CD4-positive, alpha-beta T cell (primary cell): Measurements from ENCODE around the gene MITD1. TPM values are rescaled to one million over a fixed set of nuclear protein-coding genes. Genes with fewer than 3 reads are reported as not detected.

Experiments
- ATAC-seq: fragments of 200-7000 bp; cut with Tn5 transposase; one replicate; pipeline ENCODE4 v1.10.0; 2022; ENCODE audit warnings: mild to moderate bottlenecking; ENCODE audit not compliant: poor library complexity
- CTCF ChIA-PET: fragments of 350-600 bp; sonication (Branson Sonifier 250); formaldehyde crosslinking; loops from one replicate; lab custom pipeline; 2021; ENCODE audit warnings: antibody characterized with exemption, inconsistent platforms; lab: Charles Lee
- POLR2A ChIA-PET: fragments of 350-600 bp; sonication (Branson Sonifier 250); formaldehyde crosslinking; loops from one replicate; lab custom pipeline; 2021; ENCODE audit warnings: antibody characterized with exemption, inconsistent platforms; lab: Charles Lee
- DNase-seq, 14 experiments: peaks; one replicate each; pipeline ENCODE4 v3.0.0-alpha.2; 2013 to 2020; ENCODE audit warnings: mixed read lengths in 2 of 14
- H3K27ac ChIP-seq, 2 donors: one replicate each; pipeline versions ENCODE4 v1.5.1 to v1.7.0; 2013; ENCODE audit warnings: low read length in 2 of 2, low read depth in 1 of 2, mild to moderate bottlenecking in 1 of 2
- H3K27me3 ChIP-seq, 2 experiments: 1 replicate in 1 of 2; 2 replicates in 1 of 2; pipeline versions ENCODE4 v1.6.1 to v1.7.0; 2013; ENCODE audit warnings: low read length in 2 of 2, control low read depth in 1 of 2, mild to moderate bottlenecking in 1 of 2, moderate library complexity in 1 of 2; ENCODE audit not compliant: insufficient read depth in 2 of 2, control insufficient read depth in 1 of 2
- H3K36me3 ChIP-seq: one replicate; pipeline ENCODE4 v1.6.1; 2013; ENCODE audit warnings: low read length, control low read depth; ENCODE audit not compliant: insufficient read depth
- H3K4me1 ChIP-seq: one replicate; pipeline ENCODE4 v1.6.1; 2013; ENCODE audit warnings: low read length, control low read depth; ENCODE audit not compliant: insufficient read depth
- H3K4me3 ChIP-seq: one replicate; pipeline ENCODE4 v1.5.1; 2013; ENCODE audit warnings: mild to moderate bottlenecking, low read length, moderate library complexity
- H3K9me3 ChIP-seq, 2 experiments: 1 replicate in 1 of 2; 2 replicates in 1 of 2; pipeline versions ENCODE4 v1.6.1 to v1.7.0; 2013; ENCODE audit warnings: low read length in 2 of 2, mild to moderate bottlenecking in 2 of 2, control low read depth in 1 of 2, moderate library complexity in 1 of 2; ENCODE audit not compliant: control insufficient read depth in 1 of 2, insufficient read depth in 1 of 2
- H3K27ac Mint-ChIP-seq: one replicate; pipeline ENCODE4 v1.8.0; 2020; ENCODE audit warnings: mixed read lengths
- H3K27me3 Mint-ChIP-seq: one replicate; pipeline ENCODE4 v1.8.0; 2021; ENCODE audit warnings: mixed read lengths
- H3K36me3 Mint-ChIP-seq: one replicate; pipeline ENCODE4 v1.8.0; 2021; ENCODE audit warnings: low read depth, mixed read lengths
- H3K4me1 Mint-ChIP-seq: one replicate; pipeline ENCODE4 v1.8.0; 2021; ENCODE audit warnings: low read depth, mixed read lengths
- H3K4me3 Mint-ChIP-seq: one replicate; pipeline ENCODE4 v1.8.0; 2020; ENCODE audit warnings: mild to moderate bottlenecking, mixed read lengths
- H3K9me3 Mint-ChIP-seq: one replicate; pipeline ENCODE4 v1.8.0; 2020; ENCODE audit warnings: mixed read lengths
- intact Hi-C, 2 experiments: fragments of 100-400 bp; cut with DNase I in 1 of 2; cut with micrococcal nuclease in 1 of 2; formaldehyde crosslinking; loops; one replicate each; pipeline versions ENCODE4 v1.15.1 to v1.9.0; 2023 to 2025; cut with DNase I, micrococcal nuclease
- total RNA-seq, 174 experiments: library from RNA in 2 of 174; stranded (reverse) in 2 of 174; gene quantifications; one replicate each; pipeline ENCODE4 v1.2.3 and lab custom pipeline; 2021 to 2026
- TF ChIP-seq, protein P1 (sequence below): fragments of 200-600 bp; IDR thresholded peaks from one replicate; pipeline ENCODE4 v1.8.0; 2022; ENCODE audit warnings: antibody characterized with exemption, mild to moderate bottlenecking

MITD1 gene
- total RNA-seq, 2 experiments from 2014 or later, result 14.1 to 14.6 TPM

DNA sequence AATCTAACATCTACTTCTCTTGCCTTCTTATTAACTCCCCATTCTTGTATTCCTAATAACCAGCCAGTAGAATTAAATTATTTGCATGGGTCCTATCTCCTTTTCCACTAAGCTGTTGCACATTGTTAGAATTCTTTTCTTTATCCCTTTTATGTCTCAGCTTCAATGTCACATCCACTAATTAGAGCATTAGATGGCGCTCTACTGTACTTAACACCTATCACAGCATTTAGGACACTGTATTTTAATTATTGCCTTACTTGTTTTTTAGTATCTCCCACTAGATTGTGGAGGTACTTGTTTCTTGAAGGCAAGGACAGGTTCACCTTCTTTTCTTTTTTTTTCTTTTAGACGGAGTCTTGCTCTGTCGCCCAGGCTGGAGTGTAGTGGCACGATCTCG lies 22.3 kb downstream of the MITD1 start:
- Mint-ChIP-seq H3K9me3 (no peaks in the 10 kb centered on the region), H3K36me3 (peaks cover 73% of the 10 kb centered on the region), H3K27ac (peak overlapping the region; percentile 67), H3K4me3 (peak overlapping the region; percentile 82), H3K4me1 (peaks cover 43% of the 10 kb centered on the region), H3K27me3 (no peaks in the 10 kb centered on the region)
- POLR2A ChIA-PET, result interaction anchor here (1.0 to 1.6 kb wide), 2 partner anchors 8 to 22 kb away, joined by 4 to 6 read pairs; no protein-coding TSS in a partner anchor
- H3K4me3 ChIP-seq, result no peak overlapping the region
- peaks cover 28% of the 10 kb centered on the region for H3K36me3 ChIP-seq
- intact Hi-C loops, result loop anchor here (5.0 to 10.0 kb wide), 5 partner anchors 324 to 1164 kb away; partner anchors contain the start of genes COA5 (in 1 of the 2), REV1 (in 1 of the 2), TMEM131 (in 1 of the 2) and UNC50 (in 1 of the 2)
- no peak for ATAC-seq
- no peaks in the 10 kb centered on the region for H3K27me3 ChIP-seq
- no peak for DNase-seq
- no peak overlapping the region for H3K27ac ChIP-seq
- peaks cover 21% of the 10 kb centered on the region for H3K4me1 ChIP-seq
- TF ChIP-seq, protein P1, sequence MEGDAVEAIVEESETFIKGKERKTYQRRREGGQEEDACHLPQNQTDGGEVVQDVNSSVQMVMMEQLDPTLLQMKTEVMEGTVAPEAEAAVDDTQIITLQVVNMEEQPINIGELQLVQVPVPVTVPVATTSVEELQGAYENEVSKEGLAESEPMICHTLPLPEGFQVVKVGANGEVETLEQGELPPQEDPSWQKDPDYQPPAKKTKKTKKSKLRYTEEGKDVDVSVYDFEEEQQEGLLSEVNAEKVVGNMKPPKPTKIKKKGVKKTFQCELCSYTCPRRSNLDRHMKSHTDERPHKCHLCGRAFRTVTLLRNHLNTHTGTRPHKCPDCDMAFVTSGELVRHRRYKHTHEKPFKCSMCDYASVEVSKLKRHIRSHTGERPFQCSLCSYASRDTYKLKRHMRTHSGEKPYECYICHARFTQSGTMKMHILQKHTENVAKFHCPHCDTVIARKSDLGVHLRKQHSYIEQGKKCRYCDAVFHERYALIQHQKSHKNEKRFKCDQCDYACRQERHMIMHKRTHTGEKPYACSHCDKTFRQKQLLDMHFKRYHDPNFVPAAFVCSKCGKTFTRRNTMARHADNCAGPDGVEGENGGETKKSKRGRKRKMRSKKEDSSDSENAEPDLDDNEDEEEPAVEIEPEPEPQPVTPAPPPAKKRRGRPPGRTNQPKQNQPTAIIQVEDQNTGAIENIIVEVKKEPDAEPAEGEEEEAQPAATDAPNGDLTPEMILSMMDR, result no peak
- CTCF ChIA-PET, result interaction anchor here (1.5 kb wide), 2 partner anchors 21 to 92 kb away, joined by 3 to 6 read pairs; no protein-coding TSS in a partner anchor
- H3K9me3 ChIP-seq, result no peaks in the 10 kb centered on the region

DNA sequence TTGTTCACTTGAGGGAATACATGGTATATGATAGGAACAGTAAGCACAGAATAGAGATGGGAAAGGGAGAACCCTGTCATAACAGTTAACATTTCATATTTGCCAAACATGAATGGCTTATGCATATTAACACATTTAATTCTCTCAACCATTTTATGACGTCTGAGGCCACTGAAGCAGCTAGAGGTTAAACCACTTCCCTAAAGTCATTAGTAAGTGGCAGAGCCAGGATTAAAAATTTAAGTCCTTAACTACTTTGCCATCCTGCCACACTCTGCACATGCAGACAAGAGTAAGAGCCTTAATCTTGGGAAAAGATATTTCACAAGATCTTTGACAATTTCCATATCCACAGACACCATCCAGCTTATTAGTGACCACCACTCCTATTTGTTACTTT lies 24.0 kb downstream of the MITD1 start:
- no peak overlapping the region for H3K27ac ChIP-seq
- CTCF ChIA-PET, result interaction anchor here (1.0 kb wide), 1 partner anchor 11 kb away, joined by 3 read pairs; no protein-coding TSS in a partner anchor
- Mint-ChIP-seq H3K9me3 (no peaks in the 10 kb centered on the region), H3K27me3 (no peaks in the 10 kb centered on the region), H3K36me3 (peaks cover 64% of the 10 kb centered on the region), H3K4me1 (peaks cover 43% of the 10 kb centered on the region), H3K4me3 (peak overlapping the region; percentile 70), H3K27ac (no peak overlapping the region)
- POLR2A ChIA-PET, result interaction anchor here (1.6 to 7.2 kb wide), 2 partner anchors 15 to 23 kb away, joined by 6 to 142 read pairs; partner anchors contain the start of gene C2orf15
- peaks cover 21% of the 10 kb centered on the region for H3K36me3 ChIP-seq
- H3K4me1 ChIP-seq, result peaks cover 21% of the 10 kb centered on the region
- no peaks in the 10 kb centered on the region for H3K27me3 ChIP-seq
- DNase-seq, result no peak
- no peak for ATAC-seq
- no peak overlapping the region for H3K4me3 ChIP-seq
- H3K9me3 ChIP-seq, result no peaks in the 10 kb centered on the region
- intact Hi-C loops, result loop anchor here (5.0 to 10.0 kb wide), 5 partner anchors 322 to 1162 kb away; partner anchors contain the start of genes COA5 (in 1 of the 2), REV1 (in 1 of the 2), TMEM131 (in 1 of the 2) and UNC50 (in 1 of the 2)
- TF ChIP-seq, protein P1, result no peak

DNA sequence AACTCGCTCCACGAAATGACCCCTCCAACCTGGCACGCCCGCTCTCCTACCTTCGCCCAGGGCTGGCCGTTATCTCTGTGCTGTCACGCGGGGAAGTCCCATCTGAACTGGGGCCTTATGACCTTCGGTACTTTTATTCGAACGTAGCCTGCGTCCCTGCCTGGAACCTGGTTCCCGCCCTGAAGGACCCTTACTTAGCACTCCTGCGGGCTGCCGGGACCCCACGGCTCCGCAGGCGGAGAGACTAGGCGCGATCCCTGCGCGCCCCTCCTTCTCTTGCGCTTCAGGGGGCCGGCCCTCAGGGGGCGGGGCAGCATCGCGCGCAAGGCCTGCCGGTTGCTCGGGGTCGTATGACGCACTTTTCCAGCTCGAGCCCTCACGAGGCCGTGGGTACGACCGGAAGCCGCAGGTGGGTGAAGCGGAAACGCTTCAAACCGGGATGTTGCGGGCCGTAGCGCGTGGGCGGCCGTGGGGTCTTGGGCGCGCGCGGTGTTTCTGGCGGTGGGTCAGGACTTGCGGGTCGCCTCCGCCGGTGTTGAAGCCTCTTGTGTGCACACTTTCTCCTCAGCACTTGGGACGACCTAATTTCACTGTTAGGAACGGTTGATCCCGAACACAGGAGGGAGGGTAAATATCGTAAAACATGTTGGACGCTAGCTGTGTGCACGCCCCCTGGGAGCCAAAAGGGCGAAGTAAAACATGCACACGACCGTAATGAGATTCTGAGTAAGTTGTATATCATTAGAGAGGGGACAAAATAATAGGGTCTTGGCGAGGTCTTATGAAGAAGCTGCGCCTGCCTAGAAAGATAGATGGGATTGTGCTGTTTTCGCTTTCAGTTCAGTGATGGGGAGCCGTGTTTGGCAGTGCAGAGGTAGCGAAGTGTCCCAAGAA lies 26.0 kb downstream of the MITD1 start, which contains the start of the genes LIPT1 and TSGA10:
Gene LIPT1 (plus strand): TSS at position 325 of the 894 bp plus-strand sequence. CDS start 6,991 bp downstream, outside the sequence.
Gene TSGA10 (minus strand): TSS at position 300 of the 894 bp plus-strand sequence. CDS start 45,503 bp downstream, outside the sequence.
- TF ChIP-seq, protein P1, result no peak
- no peaks in the 10 kb centered on the region for H3K27me3 Mint-ChIP-seq
- Histone ChIP-seq H3K27ac (peak within 1 kb of the TSS; percentile 93 to 95), H3K4me3 (peak within 1 kb of the TSS; percentile 69), H3K9me3 (no peaks in the 10 kb centered on the region), H3K27me3 (no peaks in the 10 kb centered on the region), H3K36me3 (peaks cover 17% of the 10 kb centered on the region), H3K4me1 (peaks cover 21% of the 10 kb centered on the region)
- CTCF ChIA-PET, result interaction anchor here (1.0 to 2.2 kb wide), 8 partner anchors 13 to 505 kb away, joined by 3 to 13 read pairs (median 5); partner anchors contain the start of genes C2orf15, EIF5B, REV1 and TXNDC9
- H3K4me3 Mint-ChIP-seq, result no peak within 1 kb of the TSS
- H3K9me3 Mint-ChIP-seq, result no peaks in the 10 kb centered on the region
- H3K36me3 Mint-ChIP-seq, result peaks cover 53% of the 10 kb centered on the region
- POLR2A ChIA-PET, result interaction anchor here (0.6 to 7.2 kb wide), 17 partner anchors 9 to 1509 kb away, joined by 3 to 142 read pairs (median 4); partner anchors contain the start of genes C2orf15, COX5B, EIF5B and MITD1
- intact Hi-C loops, result loop anchor here (1.0 to 10.0 kb wide), 8 partner anchors 14 to 1160 kb away; partner anchors contain the start of genes C2orf15 (in 2 of the 2), MITD1 (in 2 of the 2), MRPL30 (in 2 of the 2) and REV1 (in 2 of the 2)
- H3K4me1 Mint-ChIP-seq, result peaks cover 43% of the 10 kb centered on the region
- DNase-seq (peak; percentile 81 to 97 (median 89)), ATAC-seq (peak; percentile 93)
- no peak within 1 kb of the TSS for H3K27ac Mint-ChIP-seq
